GM06990 (cell line): Measurements from ENCODE around the gene PSMC1.
"Not testable (repeated sequence)": the region's sequence is repeated elsewhere in the genome, so short reads cannot be mapped to it uniquely, and the experiment has no call there.

Source experiments
- DNase-seq: peaks from one replicate; pipeline ENCODE4 v3.0.0-alpha.2; 2011; ENCODE audit not compliant: insufficient read length; ENCODE audit errors: extremely low read depth
- H3K27me3 ChIP-seq: replicated peaks from 2 replicates; pipeline ENCODE4 v1.6.0; 2011; ENCODE audit warnings: low read length; ENCODE audit not compliant: control insufficient read depth, insufficient read depth
- H3K36me3 ChIP-seq: 2 replicates; pipeline ENCODE4 v1.5.1; 2011; ENCODE audit warnings: low read length; ENCODE audit not compliant: control insufficient read depth, insufficient read depth
- H3K4me3 ChIP-seq: replicated peaks from 2 replicates; pipeline ENCODE4 v1.5.1; 2011; ENCODE audit warnings: low read depth, mild to moderate bottlenecking, control low read depth, low read length
- TF ChIP-seq, protein P1 (sequence below): IDR thresholded peaks from 2 replicates; pipeline ENCODE4 v1.5.1; 2011; ENCODE audit warnings: low read length, control low read depth, mild to moderate bottlenecking, inconsistent platforms; ENCODE audit not compliant: insufficient read depth, poor library complexity, severe bottlenecking

Gene PSMC1

DNA sequence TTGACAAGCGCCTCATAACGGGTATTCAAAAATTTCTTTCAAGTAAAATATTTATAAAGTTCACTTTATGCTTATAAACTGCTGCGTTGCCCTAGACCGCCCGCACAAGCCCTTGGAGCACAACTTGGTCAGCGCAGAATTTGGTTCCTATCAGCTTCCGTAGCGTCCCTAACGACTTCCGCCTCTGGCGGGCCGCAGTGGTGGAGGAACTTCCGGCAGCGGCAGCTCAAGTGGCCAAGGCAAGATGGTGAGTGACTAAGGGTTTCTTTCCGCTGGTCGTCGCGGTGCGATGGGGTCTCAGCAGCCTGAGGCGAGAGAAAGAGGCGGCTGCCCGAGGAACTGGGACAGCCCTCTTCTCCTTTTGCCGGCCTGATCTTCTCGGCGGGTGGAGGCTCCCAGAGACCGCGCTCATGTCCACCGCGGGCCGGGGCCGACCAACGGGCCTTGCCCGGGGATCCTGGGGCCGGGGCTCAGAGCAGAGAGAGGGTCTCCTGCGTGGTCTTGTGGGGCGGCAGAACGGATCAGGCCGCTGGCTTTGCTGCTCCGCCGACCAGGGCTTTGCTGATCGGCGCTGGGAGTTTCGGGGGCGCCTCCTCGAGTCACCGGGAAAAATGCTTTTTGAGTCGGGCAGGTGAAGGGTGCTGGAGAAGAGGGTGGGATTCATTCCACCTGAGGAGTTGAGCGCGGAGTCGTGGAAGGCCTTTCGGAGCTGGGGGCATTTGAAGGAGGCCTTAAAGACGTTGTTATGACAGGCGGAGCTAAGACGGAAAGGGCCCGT, at the start of gene PSMC1:
Gene PSMC1 (plus strand): TSS at position 200 of the 778 bp plus-strand sequence. CDS start 45 bp downstream, at position 245.
- H3K36me3 ChIP-seq, result no peaks in the 10 kb centered on the region; the same call in 1 of the 2 replicates
- TF ChIP-seq, protein P1, sequence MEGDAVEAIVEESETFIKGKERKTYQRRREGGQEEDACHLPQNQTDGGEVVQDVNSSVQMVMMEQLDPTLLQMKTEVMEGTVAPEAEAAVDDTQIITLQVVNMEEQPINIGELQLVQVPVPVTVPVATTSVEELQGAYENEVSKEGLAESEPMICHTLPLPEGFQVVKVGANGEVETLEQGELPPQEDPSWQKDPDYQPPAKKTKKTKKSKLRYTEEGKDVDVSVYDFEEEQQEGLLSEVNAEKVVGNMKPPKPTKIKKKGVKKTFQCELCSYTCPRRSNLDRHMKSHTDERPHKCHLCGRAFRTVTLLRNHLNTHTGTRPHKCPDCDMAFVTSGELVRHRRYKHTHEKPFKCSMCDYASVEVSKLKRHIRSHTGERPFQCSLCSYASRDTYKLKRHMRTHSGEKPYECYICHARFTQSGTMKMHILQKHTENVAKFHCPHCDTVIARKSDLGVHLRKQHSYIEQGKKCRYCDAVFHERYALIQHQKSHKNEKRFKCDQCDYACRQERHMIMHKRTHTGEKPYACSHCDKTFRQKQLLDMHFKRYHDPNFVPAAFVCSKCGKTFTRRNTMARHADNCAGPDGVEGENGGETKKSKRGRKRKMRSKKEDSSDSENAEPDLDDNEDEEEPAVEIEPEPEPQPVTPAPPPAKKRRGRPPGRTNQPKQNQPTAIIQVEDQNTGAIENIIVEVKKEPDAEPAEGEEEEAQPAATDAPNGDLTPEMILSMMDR, result no peak
- no peaks in the 10 kb centered on the region for H3K27me3 ChIP-seq
- H3K4me3 ChIP-seq, result peak within 1 kb of the TSS; percentile 98
- peak; percentile 86 for DNase-seq

DNA sequence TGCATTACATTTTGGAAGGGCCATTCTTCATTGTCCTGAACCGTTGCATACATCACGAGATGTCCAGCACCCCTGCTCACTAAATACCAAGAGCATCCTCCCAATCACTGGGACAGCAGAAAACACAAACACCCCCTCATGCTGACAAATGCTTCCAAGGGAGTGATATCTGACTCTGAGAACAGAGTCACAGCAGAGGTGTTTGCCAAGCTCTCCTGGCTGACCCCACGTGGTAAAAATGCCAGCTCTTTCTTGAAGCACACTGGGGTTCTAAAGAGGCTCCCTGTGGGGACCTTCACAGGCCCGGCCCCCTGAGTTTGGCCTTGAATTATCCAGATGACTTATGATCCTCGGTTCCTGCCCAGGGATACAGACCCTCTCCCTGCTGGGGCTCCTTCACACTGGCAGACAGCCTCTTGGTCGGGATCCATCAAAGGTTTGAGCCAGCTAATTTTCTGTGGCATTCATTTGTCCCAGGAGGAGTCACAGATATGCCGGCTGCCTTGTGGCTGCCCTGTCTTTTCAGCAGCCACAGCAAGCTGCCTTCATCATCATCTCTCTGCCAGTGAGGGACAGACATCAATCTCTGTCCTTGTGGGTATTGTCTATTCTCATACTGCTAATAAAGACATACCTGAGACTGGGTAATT, 43.1 kb upstream of the PSMC1 start:
- TF ChIP-seq, protein P1, result no peak
- H3K36me3 ChIP-seq, result no peaks in the 10 kb centered on the region
- no peak overlapping the region for H3K4me3 ChIP-seq
- no peaks in the 10 kb centered on the region for H3K27me3 ChIP-seq
- no peak for DNase-seq

DNA sequence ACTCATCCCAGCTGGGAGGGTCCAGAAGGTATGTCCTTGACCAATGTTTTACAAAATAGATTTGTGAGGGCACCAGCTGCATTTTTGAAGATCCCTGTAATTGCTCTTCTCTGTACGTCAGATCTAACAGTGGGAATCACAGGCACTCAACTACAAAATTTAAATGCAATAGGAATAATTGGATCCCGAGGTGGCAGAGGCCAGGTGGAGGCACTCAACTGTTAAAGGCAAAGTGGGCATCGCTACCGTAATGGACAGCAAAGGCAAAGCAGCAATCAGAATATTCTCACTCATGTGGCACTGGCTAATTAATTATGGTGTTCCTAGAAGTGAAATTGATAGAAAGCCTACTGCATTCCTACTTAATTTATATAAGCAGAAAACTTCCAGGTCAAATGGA, 27.9 kb upstream of the PSMC1 start:
- Histone ChIP-seq H3K36me3 (no peaks in the 10 kb centered on the region), H3K27me3 (no peaks in the 10 kb centered on the region), H3K4me3 (no peak overlapping the region)
- DNase-seq, result no peak
- TF ChIP-seq, protein P1, result no peak

DNA sequence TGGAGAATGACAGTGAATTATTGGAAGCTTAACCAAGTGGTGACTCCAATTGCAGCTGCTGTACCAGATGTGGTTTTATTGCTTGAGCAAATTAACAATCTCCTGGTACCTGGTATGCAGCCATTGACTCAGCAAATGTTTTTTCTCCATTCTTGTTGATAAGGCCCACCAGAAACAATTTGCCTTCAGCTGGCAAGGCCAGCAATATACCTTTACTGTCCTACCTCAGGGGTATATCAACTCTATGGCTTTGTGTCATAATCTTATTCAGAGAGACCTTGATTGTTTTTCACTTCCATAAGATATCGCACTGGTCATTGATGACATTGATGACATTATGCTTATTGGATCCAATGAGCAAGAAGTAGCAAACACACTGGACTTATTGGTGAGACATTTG, 26.4 kb upstream of the PSMC1 start:
- not testable (repeated sequence) for H3K4me3 ChIP-seq, H3K36me3 ChIP-seq, DNase-seq, H3K27me3 ChIP-seq

DNA sequence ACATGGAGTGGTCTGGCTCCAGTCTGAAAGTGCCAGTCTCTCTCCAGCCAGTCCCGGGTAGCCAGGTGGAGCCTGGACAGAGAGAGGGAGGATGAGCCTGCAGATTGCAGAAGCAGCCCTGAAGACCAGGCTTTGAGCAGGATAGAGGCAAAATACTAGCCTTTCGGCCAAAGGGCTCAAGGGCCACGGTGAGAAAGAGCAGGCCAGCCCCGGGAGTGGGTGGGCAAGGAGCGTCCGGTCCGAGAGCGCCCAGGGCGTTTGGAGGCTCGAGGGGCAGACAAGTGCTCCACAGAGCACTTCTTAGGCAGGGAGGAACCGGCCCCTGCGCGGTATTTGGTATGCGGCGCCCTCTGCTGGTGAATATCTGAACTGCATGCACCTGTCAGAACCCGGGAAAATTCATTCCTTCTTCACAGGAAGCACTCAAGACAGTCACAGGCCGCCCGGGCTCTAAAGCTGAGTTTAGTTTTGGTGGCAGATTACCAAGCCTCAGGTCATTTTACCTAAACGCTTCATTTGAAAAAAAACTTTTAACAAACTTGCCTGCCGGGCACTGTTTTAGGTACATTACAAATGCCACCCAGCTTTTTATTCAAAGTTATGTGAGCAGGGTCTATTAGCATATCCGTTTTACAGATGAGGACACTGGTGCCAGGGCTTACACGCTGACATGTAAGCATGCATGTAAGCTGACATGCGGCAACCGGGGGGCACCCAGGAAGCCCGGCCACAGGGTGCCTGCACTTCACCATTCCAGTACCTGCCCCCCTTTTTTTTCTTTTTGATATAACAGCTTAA, 21.0 kb upstream of the PSMC1 start:
- H3K36me3 ChIP-seq, result no peaks in the 10 kb centered on the region
- peak; percentile 55 for DNase-seq
- no peaks in the 10 kb centered on the region for H3K27me3 ChIP-seq
- TF ChIP-seq, protein P1, result peak; percentile 87
- H3K4me3 ChIP-seq, result no peak overlapping the region

DNA sequence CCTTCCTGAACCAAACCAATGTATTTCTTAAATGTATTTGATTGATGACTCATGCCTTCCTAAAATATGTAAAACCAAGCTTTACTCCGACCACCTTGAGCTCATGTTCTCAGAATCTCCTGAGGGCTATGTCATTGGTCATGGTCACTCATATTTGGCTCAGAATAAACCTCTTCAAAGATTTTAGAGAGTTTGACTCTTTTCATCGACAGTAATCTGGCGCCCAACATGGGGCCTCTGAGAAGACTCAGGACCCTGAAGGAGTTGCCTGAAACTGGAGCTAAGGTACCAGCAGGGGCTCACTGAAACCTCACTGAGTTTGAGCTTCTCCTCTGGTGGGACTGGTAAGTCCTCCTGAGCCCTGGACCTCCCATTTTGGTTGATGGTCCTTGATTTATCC, 17.2 kb upstream of the PSMC1 start:
- no peak overlapping the region for H3K4me3 ChIP-seq
- TF ChIP-seq, protein P1, result no peak
- H3K36me3 ChIP-seq, result no peaks in the 10 kb centered on the region
- H3K27me3 ChIP-seq, result no peaks in the 10 kb centered on the region
- no peak for DNase-seq
